ENCODE data around the gene CRB2.

DNA sequence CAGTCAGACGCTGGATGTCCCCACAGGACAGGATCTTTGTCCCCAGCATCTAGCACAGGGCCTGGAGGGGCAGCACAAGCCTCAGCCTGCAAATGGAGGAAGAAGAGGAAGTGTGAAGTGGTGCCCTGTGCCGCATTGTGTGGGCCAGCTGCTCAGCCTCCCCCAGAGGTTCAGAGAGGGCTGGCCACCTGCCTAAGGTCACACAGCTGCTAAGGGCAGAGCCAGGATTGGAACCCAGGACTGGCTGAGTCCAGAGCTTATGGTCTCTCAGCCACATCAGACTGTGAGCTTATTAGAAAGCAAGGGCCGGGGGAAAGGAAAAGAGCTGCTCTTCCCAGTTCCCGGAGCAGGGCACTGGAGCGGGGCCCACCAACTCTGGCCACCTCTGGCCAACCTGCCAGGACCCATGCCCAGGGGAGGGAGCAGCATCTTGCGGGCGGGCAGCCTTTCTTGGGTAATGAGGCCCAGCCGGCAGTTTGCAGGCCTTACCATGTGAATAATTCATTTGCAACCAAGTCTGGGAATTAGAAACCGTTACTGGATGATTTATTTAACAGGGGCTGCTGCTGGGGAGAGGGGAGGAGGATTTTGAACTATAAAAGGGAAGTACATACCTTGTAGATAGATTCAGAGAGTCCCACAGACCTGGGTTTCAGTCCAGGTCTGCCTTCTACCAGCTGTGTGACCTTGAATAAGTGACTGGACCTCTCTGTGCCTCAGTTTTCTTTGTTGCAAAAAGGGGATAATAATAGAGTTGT lies 11.6 kb upstream of the CRB2 start:
- TF ChIP-seq, protein P1, sequence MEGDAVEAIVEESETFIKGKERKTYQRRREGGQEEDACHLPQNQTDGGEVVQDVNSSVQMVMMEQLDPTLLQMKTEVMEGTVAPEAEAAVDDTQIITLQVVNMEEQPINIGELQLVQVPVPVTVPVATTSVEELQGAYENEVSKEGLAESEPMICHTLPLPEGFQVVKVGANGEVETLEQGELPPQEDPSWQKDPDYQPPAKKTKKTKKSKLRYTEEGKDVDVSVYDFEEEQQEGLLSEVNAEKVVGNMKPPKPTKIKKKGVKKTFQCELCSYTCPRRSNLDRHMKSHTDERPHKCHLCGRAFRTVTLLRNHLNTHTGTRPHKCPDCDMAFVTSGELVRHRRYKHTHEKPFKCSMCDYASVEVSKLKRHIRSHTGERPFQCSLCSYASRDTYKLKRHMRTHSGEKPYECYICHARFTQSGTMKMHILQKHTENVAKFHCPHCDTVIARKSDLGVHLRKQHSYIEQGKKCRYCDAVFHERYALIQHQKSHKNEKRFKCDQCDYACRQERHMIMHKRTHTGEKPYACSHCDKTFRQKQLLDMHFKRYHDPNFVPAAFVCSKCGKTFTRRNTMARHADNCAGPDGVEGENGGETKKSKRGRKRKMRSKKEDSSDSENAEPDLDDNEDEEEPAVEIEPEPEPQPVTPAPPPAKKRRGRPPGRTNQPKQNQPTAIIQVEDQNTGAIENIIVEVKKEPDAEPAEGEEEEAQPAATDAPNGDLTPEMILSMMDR (IDR thresholded peaks at IDR 0.05) = no peak
- TF ChIP-seq ZFX (IDR thresholded peaks at IDR 0.05; ENCODE audit: borderline replicate concordance) = no peak
